VCaP (cell line): Measurements from ENCODE around the gene RAP1A.

ENCODE experiments used
- H3K27ac ChIP-seq: fragments of 450-650 bp; 2 replicates; pipeline ENCODE4 v1.5.1; 2017
- TF ChIP-seq, protein P1 (sequence below): fragments of 450-650 bp; conservative IDR thresholded peaks from 2 replicates; pipeline ENCODE4 v1.5.1; 2017; ENCODE audit warnings: mild to moderate bottlenecking, moderate library complexity

The RAP1A gene

GRCh38 chr1:111755331-111756123, 135.9 kb downstream of the RAP1A start, which contains the start of gene DDX20:
DDX20 (plus strand) TSS chr1:111755901; CDS start chr1:111755925, 24 bp downstream.
- TF ChIP-seq, protein P1, sequence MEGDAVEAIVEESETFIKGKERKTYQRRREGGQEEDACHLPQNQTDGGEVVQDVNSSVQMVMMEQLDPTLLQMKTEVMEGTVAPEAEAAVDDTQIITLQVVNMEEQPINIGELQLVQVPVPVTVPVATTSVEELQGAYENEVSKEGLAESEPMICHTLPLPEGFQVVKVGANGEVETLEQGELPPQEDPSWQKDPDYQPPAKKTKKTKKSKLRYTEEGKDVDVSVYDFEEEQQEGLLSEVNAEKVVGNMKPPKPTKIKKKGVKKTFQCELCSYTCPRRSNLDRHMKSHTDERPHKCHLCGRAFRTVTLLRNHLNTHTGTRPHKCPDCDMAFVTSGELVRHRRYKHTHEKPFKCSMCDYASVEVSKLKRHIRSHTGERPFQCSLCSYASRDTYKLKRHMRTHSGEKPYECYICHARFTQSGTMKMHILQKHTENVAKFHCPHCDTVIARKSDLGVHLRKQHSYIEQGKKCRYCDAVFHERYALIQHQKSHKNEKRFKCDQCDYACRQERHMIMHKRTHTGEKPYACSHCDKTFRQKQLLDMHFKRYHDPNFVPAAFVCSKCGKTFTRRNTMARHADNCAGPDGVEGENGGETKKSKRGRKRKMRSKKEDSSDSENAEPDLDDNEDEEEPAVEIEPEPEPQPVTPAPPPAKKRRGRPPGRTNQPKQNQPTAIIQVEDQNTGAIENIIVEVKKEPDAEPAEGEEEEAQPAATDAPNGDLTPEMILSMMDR, result peak; percentile 95

GRCh38 chr1:111756124-111756513, 136.5 kb downstream of the RAP1A start:
- TF ChIP-seq, protein P1, result no peak
- H3K27ac ChIP-seq, result peak overlapping the region; percentile 99

More at GRCh38 chr1:111755331-111756123, 135.9 kb downstream of the RAP1A start, which contains the start of gene DDX20:
- H3K27ac ChIP-seq, result peak within 1 kb of the TSS; percentile 99

- TF ChIP-seq, protein P1, result peak; percentile 32; the same call in 1 of the 2 replicates
- no peak overlapping the region for H3K27ac ChIP-seq
These were observed 138.8 kb downstream of the RAP1A start for GRCh38 chr1:111758373-111758772.

- TF ChIP-seq, protein P1, result no peak
- H3K27ac ChIP-seq, result no peak overlapping the region
These were observed 142.1 kb downstream of the RAP1A start for GRCh38 chr1:111761717-111762116.

- TF ChIP-seq, protein P1, result no peak
- H3K27ac ChIP-seq, result no peak overlapping the region
These were observed 142.7 kb downstream of the RAP1A start for GRCh38 chr1:111762332-111762731.
